Measurements from ENCODE around the gene TTC39A. TPM values are rescaled to one million over a fixed set of nuclear protein-coding genes. Genes with fewer than 3 reads are reported as not detected.

The TTC39A gene
- total RNA-seq, 5 donors from 2014 or later (not counting 1 experiment from before 2014, with no cell fraction given) = 0.36 TPM; not detected in 4

GRCh38 chr1:51272916-51273315 lies 57.4 kb downstream of the TTC39A start:
- H3K9me3 ChIP-seq = no peaks in the 10 kb centered on the region
- H3K4me1 Mint-ChIP-seq = peaks cover 7 to 11% (median 7%) of the 10 kb centered on the region in 3 donors
- no peak for ATAC-seq (replicated peaks in 1 of 4)
- ChIA-PET CTCF (no interaction called here), POLR2A (no interaction called here)
- H3K9me3 Mint-ChIP-seq = no peaks in the 10 kb centered on the region
- no peaks in the 10 kb centered on the region for H3K27me3 Mint-ChIP-seq
- H3K27ac ChIP-seq (ENCODE audit: low read length) = no peak overlapping the region
- peaks cover 0 to 18% of the 10 kb centered on the region in 2 donors for H3K36me3 ChIP-seq (ENCODE audit: control insufficient read depth in 2 of 2, extremely low read depth in 1 of 2, insufficient read depth in 1 of 2, low read length in 1 of 2)
- DNase-seq = no peak
- H3K4me1 ChIP-seq (ENCODE audit: control insufficient read depth in 1 of 2, extremely low read depth in 1 of 2, insufficient read depth in 2 of 2, low read length in 2 of 2) = no peaks in the 10 kb centered on the region
- peaks cover 39% of the 10 kb centered on the region for H3K36me3 Mint-ChIP-seq
- H3K27ac Mint-ChIP-seq = no peak overlapping the region
- H3K27me3 ChIP-seq (replicated peaks in 1 of 2; ENCODE audit: control insufficient read depth in 2 of 2, extremely low read depth in 1 of 2, insufficient read depth in 2 of 2, low read length in 1 of 2) = no peaks in the 10 kb centered on the region
- no peak overlapping the region for H3K4me3 ChIP-seq (ENCODE audit: control insufficient read depth in 1 of 2, extremely low read depth in 1 of 2, low read length in 1 of 2)
- H3K4me3 Mint-ChIP-seq = no peak overlapping the region

GRCh38 chr1:51270751-51271150 lies 59.6 kb downstream of the TTC39A start:
- Histone ChIP-seq H3K27ac (ENCODE audit: low read length) (no peak overlapping the region), H3K4me1 (ENCODE audit: control insufficient read depth in 1 of 2, extremely low read depth in 1 of 2, insufficient read depth in 2 of 2, low read length in 2 of 2) (peaks cover 2 to 9% of the 10 kb centered on the region in 2 experiments), H3K27me3 (replicated peaks in 1 of 2; ENCODE audit: control insufficient read depth in 2 of 2, extremely low read depth in 1 of 2, insufficient read depth in 2 of 2, low read length in 1 of 2) (no peaks in the 10 kb centered on the region), H3K36me3 (ENCODE audit: control insufficient read depth in 2 of 2, extremely low read depth in 1 of 2, insufficient read depth in 1 of 2, low read length in 1 of 2) (peaks cover 0 to 18% of the 10 kb centered on the region in 2 donors), H3K4me3 (ENCODE audit: control insufficient read depth in 1 of 2, extremely low read depth in 1 of 2, low read length in 1 of 2) (no peak overlapping the region), H3K9me3 (no peaks in the 10 kb centered on the region)
- ATAC-seq (replicated peaks in 1 of 4) = no peak
- H3K4me1 Mint-ChIP-seq = peaks cover 19 to 28% (median 23%) of the 10 kb centered on the region in 3 donors
- no peak for DNase-seq
- POLR2A ChIA-PET = interaction anchor here in 1 of 2 donors (0.8 kb wide), 1 partner anchor 602 kb away, joined by 3 read pairs; no protein-coding TSS in a partner anchor
- no peaks in the 10 kb centered on the region for H3K9me3 Mint-ChIP-seq
- H3K36me3 Mint-ChIP-seq = peaks cover 33% of the 10 kb centered on the region
- H3K27ac Mint-ChIP-seq = no peak overlapping the region
- CTCF ChIA-PET = no interaction called here
- no peak overlapping the region for H3K4me3 Mint-ChIP-seq
- no peaks in the 10 kb centered on the region for H3K27me3 Mint-ChIP-seq

GRCh38 chr1:51268634-51269033 lies 61.7 kb downstream of the TTC39A start:
- H3K9me3 ChIP-seq = no peaks in the 10 kb centered on the region
- no peak overlapping the region for H3K27ac ChIP-seq (ENCODE audit: low read length)
- ChIA-PET CTCF (no interaction called here), POLR2A (no interaction called here)
- DNase-seq (no peak), ATAC-seq (replicated peaks in 1 of 4) (no peak)
- no peaks in the 10 kb centered on the region for H3K27me3 ChIP-seq (replicated peaks in 1 of 2; ENCODE audit: control insufficient read depth in 2 of 2, extremely low read depth in 1 of 2, insufficient read depth in 2 of 2, low read length in 1 of 2)
- Mint-ChIP-seq H3K36me3 (peaks cover 27% of the 10 kb centered on the region), H3K27me3 (no peaks in the 10 kb centered on the region), H3K4me1 (peaks cover 37 to 47% (median 41%) of the 10 kb centered on the region in 3 donors), H3K9me3 (no peaks in the 10 kb centered on the region), H3K27ac (peak overlapping the region; percentile 13 to 61), H3K4me3 (no peak overlapping the region)
- no peak overlapping the region for H3K4me3 ChIP-seq (ENCODE audit: control insufficient read depth in 1 of 2, extremely low read depth in 1 of 2, low read length in 1 of 2)
- H3K36me3 ChIP-seq (ENCODE audit: control insufficient read depth in 2 of 2, extremely low read depth in 1 of 2, insufficient read depth in 1 of 2, low read length in 1 of 2) = peaks cover 0 to 13% of the 10 kb centered on the region in 2 donors
- 100% methylated on average over 1 of the region's 2 CpGs for WGBS (ENCODE audit: insufficient coverage)
- peaks cover 4 to 9% of the 10 kb centered on the region in 2 experiments for H3K4me1 ChIP-seq (ENCODE audit: control insufficient read depth in 1 of 2, extremely low read depth in 1 of 2, insufficient read depth in 2 of 2, low read length in 2 of 2)

DNA sequence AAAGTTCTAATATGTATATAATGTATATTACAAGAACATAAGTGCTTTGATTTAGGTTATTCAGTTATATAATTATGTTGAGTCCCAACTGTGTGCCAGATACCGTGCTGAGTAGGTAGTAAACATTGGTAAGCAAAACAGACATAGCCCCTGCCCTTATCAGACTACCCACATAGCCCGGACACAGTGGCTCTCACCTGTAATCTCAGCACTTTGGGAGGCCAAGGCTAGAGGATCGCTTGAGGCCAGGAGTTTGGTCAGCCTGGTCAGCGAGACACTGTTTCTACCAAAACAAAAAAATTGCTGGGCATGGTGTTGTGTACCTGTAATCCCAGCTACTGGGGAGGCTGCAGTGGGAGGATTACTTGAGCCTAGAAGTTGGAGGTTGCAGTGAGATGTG lies 63.6 kb downstream of the TTC39A start:
- ChIA-PET CTCF (no interaction called here), POLR2A (no interaction called here)
- peaks cover 54 to 60% (median 55%) of the 10 kb centered on the region in 3 donors for H3K4me1 Mint-ChIP-seq
- no peaks in the 10 kb centered on the region for H3K9me3 Mint-ChIP-seq
- Histone ChIP-seq H3K27ac (ENCODE audit: low read length) (no peak overlapping the region), H3K9me3 (no peaks in the 10 kb centered on the region), H3K27me3 (replicated peaks in 1 of 2; ENCODE audit: control insufficient read depth in 2 of 2, extremely low read depth in 1 of 2, insufficient read depth in 2 of 2, low read length in 1 of 2) (no peaks in the 10 kb centered on the region), H3K4me3 (ENCODE audit: control insufficient read depth in 1 of 2, extremely low read depth in 1 of 2, low read length in 1 of 2) (no peak overlapping the region), H3K4me1 (ENCODE audit: control insufficient read depth in 1 of 2, extremely low read depth in 1 of 2, insufficient read depth in 2 of 2, low read length in 2 of 2) (peaks cover 4 to 9% of the 10 kb centered on the region in 2 experiments), H3K36me3 (ENCODE audit: control insufficient read depth in 2 of 2, extremely low read depth in 1 of 2, insufficient read depth in 1 of 2, low read length in 1 of 2) (peaks cover 0 to 8% of the 10 kb centered on the region in 2 donors)
- DNase-seq (no peak), ATAC-seq (replicated peaks in 1 of 4) (no peak)
- 90% methylated on average over 2 of the region's 4 CpGs for WGBS (ENCODE audit: insufficient coverage)
- no peak overlapping the region for H3K4me3 Mint-ChIP-seq
- H3K36me3 Mint-ChIP-seq = peaks cover 21% of the 10 kb centered on the region
- no peak overlapping the region for H3K27ac Mint-ChIP-seq
- H3K27me3 Mint-ChIP-seq = no peaks in the 10 kb centered on the region

DNA sequence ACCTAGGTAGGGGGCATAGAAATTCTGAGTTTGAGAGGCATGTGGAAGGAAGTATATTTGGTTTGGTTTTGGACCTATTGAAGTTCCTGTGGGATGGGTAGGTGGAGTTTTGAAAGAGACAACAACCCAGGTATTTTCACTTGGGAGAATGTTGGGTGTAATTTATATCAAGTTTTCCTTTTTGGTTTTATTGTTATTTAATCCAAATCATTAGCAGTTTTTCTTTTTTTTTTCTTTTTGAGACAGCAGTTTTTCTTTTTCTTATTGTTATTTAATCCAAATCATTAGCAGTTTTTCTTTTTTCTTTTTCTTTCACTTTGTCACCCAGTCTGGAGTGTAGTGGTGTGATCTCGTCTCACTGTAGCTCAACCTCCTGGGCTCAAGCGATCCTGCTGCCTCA lies 64.2 kb downstream of the TTC39A start:
- H3K27ac ChIP-seq (ENCODE audit: low read length) = no peak overlapping the region
- no peak overlapping the region for H3K4me3 Mint-ChIP-seq

DNA sequence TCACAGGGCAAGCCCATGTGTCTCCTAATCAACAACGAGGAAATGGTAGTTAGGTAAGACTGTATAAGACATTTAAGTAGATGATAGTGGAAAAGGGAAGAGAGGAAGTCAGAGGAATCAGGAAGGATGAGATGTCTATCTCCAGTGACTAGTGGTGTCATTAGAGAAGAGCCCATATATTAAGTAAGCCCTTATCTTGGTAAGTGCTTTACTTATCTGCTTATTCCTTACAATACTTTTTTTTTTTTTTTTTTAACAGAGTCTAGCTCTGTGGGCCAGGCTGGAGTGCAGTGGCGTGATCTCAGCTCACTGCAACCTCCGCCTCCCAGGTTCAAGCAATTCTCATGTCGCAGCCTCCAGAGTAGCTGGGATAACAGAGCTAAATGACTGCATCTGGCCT lies 64.7 kb downstream of the TTC39A start:
- no peaks in the 10 kb centered on the region for H3K27me3 Mint-ChIP-seq
- Histone ChIP-seq H3K9me3 (no peaks in the 10 kb centered on the region), H3K27ac (ENCODE audit: low read length) (no peak overlapping the region), H3K4me3 (ENCODE audit: control insufficient read depth in 1 of 2, extremely low read depth in 1 of 2, low read length in 1 of 2) (no peak overlapping the region), H3K36me3 (ENCODE audit: control insufficient read depth in 2 of 2, extremely low read depth in 1 of 2, insufficient read depth in 1 of 2, low read length in 1 of 2) (peaks cover 0 to 1% of the 10 kb centered on the region in 2 donors), H3K27me3 (replicated peaks in 1 of 2; ENCODE audit: control insufficient read depth in 2 of 2, extremely low read depth in 1 of 2, insufficient read depth in 2 of 2, low read length in 1 of 2) (no peaks in the 10 kb centered on the region), H3K4me1 (ENCODE audit: control insufficient read depth in 1 of 2, extremely low read depth in 1 of 2, insufficient read depth in 2 of 2, low read length in 2 of 2) (peaks cover 4 to 9% of the 10 kb centered on the region in 2 experiments)
- peaks cover 10% of the 10 kb centered on the region for H3K36me3 Mint-ChIP-seq
- POLR2A ChIA-PET = interaction anchor here in 1 of 2 donors (0.7 kb wide), 1 partner anchor 15 kb away, joined by 9 read pairs; no protein-coding TSS in a partner anchor
- ATAC-seq (replicated peaks in 1 of 4) (no peak), DNase-seq (no peak)
- peaks cover 63 to 68% (median 64%) of the 10 kb centered on the region in 3 donors for H3K4me1 Mint-ChIP-seq
- WGBS (ENCODE audit: insufficient coverage) = no CpG with 5 or more reads among the region's 4 CpGs
- peak overlapping the region; percentile 30 to 59 for H3K27ac Mint-ChIP-seq
- H3K4me3 Mint-ChIP-seq = no peak overlapping the region
- CTCF ChIA-PET = interaction anchor here (0.6 to 0.7 kb wide), 2 partner anchors 13 to 18 kb away, joined by 3 read pairs; no protein-coding TSS in a partner anchor
- no peaks in the 10 kb centered on the region for H3K9me3 Mint-ChIP-seq

More for the DNA sequence above, 64.2 kb downstream of the TTC39A start:
- Mint-ChIP-seq H3K27ac (no peak overlapping the region), H3K4me1 (peaks cover 59 to 63% (median 60%) of the 10 kb centered on the region in 3 donors), H3K27me3 (no peaks in the 10 kb centered on the region), H3K36me3 (peaks cover 16% of the 10 kb centered on the region), H3K9me3 (no peaks in the 10 kb centered on the region)
- Histone ChIP-seq H3K4me1 (ENCODE audit: control insufficient read depth in 1 of 2, extremely low read depth in 1 of 2, insufficient read depth in 2 of 2, low read length in 2 of 2) (peaks cover 4 to 9% of the 10 kb centered on the region in 2 experiments), H3K36me3 (ENCODE audit: control insufficient read depth in 2 of 2, extremely low read depth in 1 of 2, insufficient read depth in 1 of 2, low read length in 1 of 2) (peaks cover 0 to 7% of the 10 kb centered on the region in 2 donors), H3K9me3 (no peaks in the 10 kb centered on the region), H3K4me3 (ENCODE audit: control insufficient read depth in 1 of 2, extremely low read depth in 1 of 2, low read length in 1 of 2) (no peak overlapping the region), H3K27me3 (replicated peaks in 1 of 2; ENCODE audit: control insufficient read depth in 2 of 2, extremely low read depth in 1 of 2, insufficient read depth in 2 of 2, low read length in 1 of 2) (no peaks in the 10 kb centered on the region)
- ChIA-PET POLR2A (interaction anchor here in 1 of 2 donors (0.7 kb wide), 1 partner anchor 14 kb away, joined by 9 read pairs; no protein-coding TSS in a partner anchor), CTCF (interaction anchor here (0.6 to 0.7 kb wide), 2 partner anchors 12 to 19 kb away, joined by 3 read pairs; no protein-coding TSS in a partner anchor)
- WGBS (ENCODE audit: insufficient coverage) = 100% methylated on average over 1 of the region's 2 CpGs
- ATAC-seq (replicated peaks in 1 of 4) = no peak
- DNase-seq = no peak
